Keratinocyte (primary cell): ENCODE measurements around the gene BNIP5.

Experiments
- CTCF ChIP-seq, 3 experiments: IDR thresholded peaks in 1 of 3; conservative IDR thresholded peaks in 1 of 3; optimal IDR thresholded peaks in 1 of 3; 2 replicates in 2 of 3; 3 replicates in 1 of 3; pipeline versions ENCODE3 to v1.5.1; 2011; ENCODE audit warnings: low read length in 3 of 3, mild to moderate bottlenecking in 3 of 3, moderate library complexity in 2 of 3, control low read depth in 1 of 3, inconsistent platforms in 1 of 3; ENCODE audit not compliant: insufficient read depth in 2 of 3; ENCODE audit errors: extremely low read depth in 1 of 3
- EZH2 ChIP-seq: IDR thresholded peaks from one replicate; pipeline ENCODE4 v1.6.1; 2012; ENCODE audit warnings: inconsistent platforms, mild to moderate bottlenecking, low read length, moderate library complexity

GRCh38 chr6:36367743-36368142, 31.1 kb upstream of the BNIP5 start:
- no peak for TF ChIP-seq EZH2
- no peak for TF ChIP-seq CTCF (optimal IDR thresholded peaks at IDR 0.05 in 1 of 3, IDR thresholded peaks at IDR 0.05 in 1 of 3, conservative IDR thresholded peaks at IDR 0.05 in 1 of 3; ENCODE audit: extremely low read depth in 1 of 3, insufficient read depth in 2 of 3, low read length in 3 of 3)
